Ascending aorta (tissue), 2 donors: ENCODE measurements around the gene SPACA1. TPM values are rescaled to one million over a fixed set of nuclear protein-coding genes. Genes with fewer than 3 reads are reported as not detected.
"Not testable (repeated sequence)": the region's sequence is repeated elsewhere in the genome, so short reads cannot be mapped to it uniquely, and the experiment has no call there.

Source experiments
- DNase-seq, 2 donors: peaks; one replicate each; pipeline ENCODE4 v3.0.0-alpha.2; 2019; ENCODE audit warnings: low spot score in 2 of 2
- H3K27ac ChIP-seq, 2 donors: fragments of 200-600 bp; sonication (generic); one replicate each; pipeline ENCODE4 v1.5.1; 2016 to 2017; ENCODE audit warnings: mild to moderate bottlenecking in 1 of 2
- H3K27me3 ChIP-seq: fragments of 200-600 bp; sonication (generic); one replicate; pipeline ENCODE4 v1.5.1; 2017
- H3K36me3 ChIP-seq, 2 donors: fragments of 200-600 bp; sonication (generic); one replicate each; pipeline ENCODE4 v1.5.1; 2016
- H3K4me1 ChIP-seq, 2 donors: fragments of 200-600 bp; sonication (generic); one replicate each; pipeline ENCODE4 v1.5.1; 2016 to 2017; ENCODE audit warnings: mild to moderate bottlenecking in 1 of 2
- H3K4me3 ChIP-seq, 2 donors: fragments of 200-600 bp; sonication (generic); one replicate each; pipeline ENCODE4 v1.5.1; 2016 to 2017; ENCODE audit warnings: mild to moderate bottlenecking in 1 of 2
- H3K9me3 ChIP-seq, 2 donors: fragments of 200-600 bp; sonication (generic); one replicate each; pipeline ENCODE4 v1.5.1; 2016
- CTCF ChIP-seq, 3 experiments: fragments of 200-600 bp in 2 of 3; fragments of 450-650 bp in 1 of 3; sonication (generic) in 2 of 3; IDR thresholded peaks; one replicate each; pipeline ENCODE4 v1.5.1; 2016 to 2019; ENCODE audit warnings: antibody characterized with exemption in 3 of 3, mild to moderate bottlenecking in 1 of 3, moderate library complexity in 1 of 3
- intact Hi-C: fragments of 100-400 bp; cut with DNase I; formaldehyde crosslinking; loops from one replicate; pipeline ENCODE4 v1.15.1; 2023
- total RNA-seq: library from RNA; depleted of rRNA; stranded (reverse); fragments of >200 nt; gene quantifications from one replicate; pipeline ENCODE4 v1.1.0, GENCODE V29; 2016

The SPACA1 gene, protein sequence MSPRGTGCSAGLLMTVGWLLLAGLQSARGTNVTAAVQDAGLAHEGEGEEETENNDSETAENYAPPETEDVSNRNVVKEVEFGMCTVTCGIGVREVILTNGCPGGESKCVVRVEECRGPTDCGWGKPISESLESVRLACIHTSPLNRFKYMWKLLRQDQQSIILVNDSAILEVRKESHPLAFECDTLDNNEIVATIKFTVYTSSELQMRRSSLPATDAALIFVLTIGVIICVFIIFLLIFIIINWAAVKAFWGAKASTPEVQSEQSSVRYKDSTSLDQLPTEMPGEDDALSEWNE
- total RNA-seq: not detected

GRCh38 chr6:88047510-88048150, at the start of gene SPACA1:
SPACA1 (plus strand) TSS chr6:88047841; CDS start chr6:88047906, 65 bp downstream.
- no peak within 1 kb of the TSS for H3K27ac ChIP-seq
- H3K9me3 ChIP-seq: no peaks in the 10 kb centered on the region
- H3K4me3 ChIP-seq: no peak within 1 kb of the TSS
- TF ChIP-seq CTCF (IDR thresholded peaks at IDR 0.05): no peak
- no peak for DNase-seq
- H3K27me3 ChIP-seq: no peaks in the 10 kb centered on the region
- H3K36me3 ChIP-seq: no peaks in the 10 kb centered on the region
- intact Hi-C loops: no loop called here
- H3K4me1 ChIP-seq: no peaks in the 10 kb centered on the region

GRCh38 chr6:88000713-88001112, 46.9 kb upstream of the SPACA1 start:
- no peak for TF ChIP-seq CTCF (IDR thresholded peaks at IDR 0.05)
- no peaks in the 10 kb centered on the region for H3K9me3 ChIP-seq
- no peaks in the 10 kb centered on the region for H3K36me3 ChIP-seq
- no peak overlapping the region for H3K27ac ChIP-seq
- no peak overlapping the region for H3K4me3 ChIP-seq
- no peaks in the 10 kb centered on the region for H3K4me1 ChIP-seq
- H3K27me3 ChIP-seq: no peaks in the 10 kb centered on the region
- intact Hi-C loops: no loop called here
- no peak for DNase-seq

- H3K4me3 ChIP-seq, H3K36me3 ChIP-seq, H3K27me3 ChIP-seq, H3K9me3 ChIP-seq, intact Hi-C loops, H3K27ac ChIP-seq, DNase-seq, H3K4me1 ChIP-seq: not testable (repeated sequence)
These were observed 46.4 kb upstream of the SPACA1 start for GRCh38 chr6:88001279-88001678.

GRCh38 chr6:88004707-88005106, 42.9 kb upstream of the SPACA1 start:
- Histone ChIP-seq H3K4me3 (no peak overlapping the region), H3K4me1 (no peaks in the 10 kb centered on the region), H3K36me3 (no peaks in the 10 kb centered on the region), H3K27me3 (no peaks in the 10 kb centered on the region), H3K27ac (no peak overlapping the region), H3K9me3 (no peaks in the 10 kb centered on the region)
- TF ChIP-seq CTCF (IDR thresholded peaks at IDR 0.05): no peak
- intact Hi-C loops: no loop called here
- no peak for DNase-seq

- Histone ChIP-seq H3K4me1 (no peaks in the 10 kb centered on the region), H3K4me3 (no peak overlapping the region), H3K9me3 (no peaks in the 10 kb centered on the region), H3K27me3 (no peaks in the 10 kb centered on the region), H3K36me3 (no peaks in the 10 kb centered on the region), H3K27ac (no peak overlapping the region)
- TF ChIP-seq CTCF (IDR thresholded peaks at IDR 0.05): no peak
- intact Hi-C loops: no loop called here
- DNase-seq: no peak
These were observed 41.1 kb upstream of the SPACA1 start for GRCh38 chr6:88006557-88006956.

GRCh38 chr6:88008411-88008810, 39.2 kb upstream of the SPACA1 start:
- DNase-seq: no peak
- Histone ChIP-seq H3K4me3 (no peak overlapping the region), H3K9me3 (no peaks in the 10 kb centered on the region), H3K27ac (no peak overlapping the region), H3K27me3 (no peaks in the 10 kb centered on the region), H3K36me3 (no peaks in the 10 kb centered on the region), H3K4me1 (no peaks in the 10 kb centered on the region)
- intact Hi-C loops: no loop called here
- TF ChIP-seq CTCF (IDR thresholded peaks at IDR 0.05): no peak
